Activated CD8-positive, alpha-beta memory T cell treated with anti-CD3 and anti-CD28 coated beads for 48 hours (primary cell): Measurements from ENCODE around the gene RBM19.

Experiments
- DNase-seq, 3 experiments: peaks; one replicate each; pipeline ENCODE4 v3.0.0-alpha.2; 2020; ENCODE audit warnings: low read depth in 2 of 3, low spot score in 2 of 3

RBM19 gene

DNA sequence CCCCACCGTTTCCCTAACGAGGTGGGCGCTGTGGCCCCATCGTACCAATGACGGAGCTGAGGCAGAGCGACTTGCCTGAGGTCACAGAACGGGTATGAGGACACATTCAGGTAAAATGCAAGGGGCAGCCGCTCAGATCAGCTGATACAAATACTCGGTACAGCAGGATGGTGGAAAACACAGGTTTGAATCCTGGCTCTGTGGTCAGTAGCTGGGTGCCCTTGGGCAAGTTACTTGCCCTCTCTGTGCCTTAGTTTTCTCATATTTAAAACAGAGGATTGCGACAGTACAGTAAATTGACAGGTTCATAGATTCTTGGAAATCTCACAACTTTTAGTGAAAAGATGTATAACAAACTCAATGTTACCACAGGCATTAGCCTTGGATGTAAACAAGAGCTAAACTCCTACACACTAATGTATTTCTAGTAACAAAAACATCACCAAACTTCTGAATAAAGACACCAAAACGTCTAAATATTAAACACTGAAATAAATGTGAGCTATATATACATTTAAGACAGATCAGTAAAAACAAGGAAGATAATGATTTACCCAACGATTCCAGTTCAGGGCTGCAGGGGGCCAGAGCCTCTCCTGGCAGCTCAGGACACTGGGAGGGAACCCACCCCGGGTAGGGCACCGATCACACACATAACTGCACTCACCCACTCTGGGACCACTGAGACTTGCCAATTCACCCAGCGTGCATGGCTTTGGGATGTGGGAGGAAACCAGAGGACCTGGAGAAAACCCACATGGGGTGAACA, 128.4 kb downstream of the RBM19 start:
- no peak for DNase-seq

GRCh38 chr12:113837084-113837483, 129.0 kb downstream of the RBM19 start:
- DNase-seq = no peak

- DNase-seq = no peak
Measured at GRCh38 chr12:113835896-113836295, 130.2 kb downstream of the RBM19 start.

DNA sequence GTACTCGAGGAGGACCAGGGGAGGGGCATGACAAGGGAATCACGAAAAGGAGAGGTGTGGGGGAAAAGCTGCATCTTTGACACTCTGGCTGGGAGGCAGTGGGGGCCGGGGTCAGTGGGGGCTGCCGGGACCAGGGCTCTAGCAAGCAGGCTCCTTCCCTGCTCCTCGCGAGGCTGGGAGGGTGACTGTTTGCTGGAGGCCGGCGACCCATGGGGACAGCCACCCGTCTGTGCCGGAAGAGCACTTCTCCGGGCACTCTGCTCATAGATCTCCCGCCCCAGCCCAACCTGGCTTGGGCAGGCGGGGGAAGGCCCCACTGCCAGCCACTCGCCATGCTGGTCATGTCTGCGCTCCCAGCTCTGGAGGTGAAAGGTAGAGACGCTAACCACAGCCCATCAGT, 130.7 kb downstream of the RBM19 start:
- no peak for DNase-seq

DNA sequence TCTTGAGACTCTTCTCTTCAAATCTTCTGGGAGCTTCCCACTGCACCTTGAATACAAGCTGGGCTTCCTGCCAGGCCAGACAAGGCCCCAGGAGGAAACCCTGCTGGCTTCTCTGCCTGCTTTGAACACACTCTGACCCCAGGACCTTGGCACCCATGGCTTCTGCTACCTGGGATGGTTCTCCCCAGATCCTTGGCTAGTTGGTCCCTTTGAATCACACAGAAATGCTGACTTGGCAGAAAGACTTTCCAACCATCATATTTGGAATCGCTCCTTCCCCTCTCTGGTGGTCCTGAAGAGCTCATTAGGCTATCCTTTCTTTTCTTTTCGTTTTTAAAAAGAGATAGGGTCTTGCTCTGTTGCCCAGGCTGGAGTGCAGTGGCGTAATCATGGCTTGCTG, 132.7 kb downstream of the RBM19 start:
- DNase-seq = no peak

DNA sequence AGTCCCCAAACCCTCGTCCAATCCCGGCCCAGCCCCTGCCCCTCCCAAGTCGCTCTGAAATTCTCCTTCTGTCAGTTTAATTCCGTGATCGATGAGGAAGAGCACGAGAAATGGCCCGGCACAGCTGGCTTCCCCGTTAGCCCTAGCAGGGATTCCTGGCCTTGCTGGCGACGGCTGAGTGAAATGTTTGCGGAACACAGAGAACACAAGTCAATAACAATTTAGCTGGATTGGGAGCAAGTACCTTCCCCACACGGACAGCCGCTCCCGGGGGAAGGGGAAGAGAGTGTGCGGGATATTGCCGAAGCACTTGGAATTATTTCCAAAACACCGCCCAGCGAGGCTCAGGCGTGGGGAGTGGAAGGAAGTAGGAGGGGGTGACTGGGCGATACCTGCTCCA, 134.6 kb downstream of the RBM19 start:
- DNase-seq = no peak

DNA sequence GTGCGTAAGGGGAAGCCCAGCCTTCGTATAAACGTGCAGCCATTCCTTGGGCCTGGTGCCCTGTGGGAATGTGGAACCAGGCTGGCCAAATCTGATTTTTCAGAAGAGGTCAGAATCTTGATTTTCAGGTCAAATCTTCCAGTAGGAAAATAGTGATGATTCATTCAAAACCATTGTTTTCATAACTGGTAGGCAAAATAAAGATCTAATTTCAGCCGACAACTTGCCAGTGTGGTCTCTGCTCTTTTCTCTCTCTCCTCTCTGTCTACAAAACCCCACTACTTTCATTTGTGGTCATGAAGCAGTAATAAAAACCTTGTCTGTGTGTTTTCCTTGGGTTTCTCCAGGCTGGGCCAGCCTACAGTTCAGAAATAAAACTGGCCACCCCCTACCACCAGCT, 135.1 kb downstream of the RBM19 start:
- DNase-seq = no peak

- no peak for DNase-seq
Measured at GRCh38 chr12:113829212-113829611, 136.9 kb downstream of the RBM19 start.

DNA sequence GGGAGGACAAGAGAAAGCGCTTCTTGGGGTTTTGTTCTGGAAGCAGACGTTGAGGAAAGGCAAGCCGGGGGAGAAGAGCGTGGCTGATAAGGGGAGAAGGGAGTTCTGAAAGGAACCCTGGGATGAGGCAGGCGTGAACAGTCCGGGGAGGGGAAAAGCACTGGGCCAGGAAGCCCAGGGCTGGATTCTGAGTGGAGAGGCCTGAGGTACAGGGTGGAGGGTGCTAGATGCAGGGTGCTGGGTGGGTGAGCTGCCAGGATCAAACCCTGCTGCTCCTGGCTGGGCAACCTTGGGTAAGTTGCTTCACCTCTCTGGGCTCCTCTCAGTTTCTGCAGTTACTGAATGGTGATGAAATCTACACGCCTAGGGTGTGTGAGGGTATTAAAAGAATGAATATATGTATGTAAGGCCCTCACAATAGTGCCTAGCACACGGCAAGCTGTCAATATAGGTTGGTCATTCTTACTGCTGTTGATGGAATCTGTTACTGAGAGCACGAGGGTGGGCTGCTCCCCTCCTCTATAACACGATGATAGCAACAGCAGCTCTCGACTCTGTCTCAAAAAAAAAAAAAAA, 138.5 kb downstream of the RBM19 start:
- DNase-seq = no peak

DNA sequence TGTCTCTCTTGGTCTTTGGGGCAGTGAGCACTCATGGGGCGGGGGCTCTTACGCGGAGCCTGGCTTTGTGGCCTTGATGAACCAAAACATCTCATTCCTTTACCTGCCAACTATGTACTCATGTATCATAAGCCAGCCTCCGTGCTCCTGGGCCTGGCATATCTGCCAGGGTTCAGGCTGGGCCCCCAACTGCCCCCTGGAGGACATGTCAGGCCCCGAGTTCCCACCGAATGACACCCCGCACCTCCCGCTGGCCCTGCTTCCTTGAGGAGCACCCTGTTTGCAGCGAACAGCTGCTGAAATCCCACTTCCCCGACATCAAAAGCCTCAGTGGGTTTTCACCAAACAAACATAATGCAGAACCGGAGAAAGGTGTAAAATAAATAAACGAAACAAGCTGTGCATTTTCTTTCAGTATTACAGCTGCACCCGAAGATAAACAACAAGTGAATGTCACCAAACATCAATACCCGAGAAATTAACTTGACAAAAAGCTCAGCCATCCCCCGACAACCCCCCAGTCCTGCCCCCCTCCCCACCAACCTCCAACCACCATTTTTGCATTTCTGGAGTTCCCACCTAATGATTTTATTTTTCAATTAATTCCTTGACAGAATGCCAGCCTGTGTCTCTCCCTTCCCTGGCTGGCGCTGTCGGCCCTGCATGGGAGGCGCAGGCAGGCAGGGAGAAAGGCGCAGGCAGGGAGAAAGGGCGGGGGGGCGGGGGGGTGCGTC, 139.2 kb downstream of the RBM19 start:
- DNase-seq = no peak

GRCh38 chr12:113825705-113826104, 140.4 kb downstream of the RBM19 start:
- no peak for DNase-seq

DNA sequence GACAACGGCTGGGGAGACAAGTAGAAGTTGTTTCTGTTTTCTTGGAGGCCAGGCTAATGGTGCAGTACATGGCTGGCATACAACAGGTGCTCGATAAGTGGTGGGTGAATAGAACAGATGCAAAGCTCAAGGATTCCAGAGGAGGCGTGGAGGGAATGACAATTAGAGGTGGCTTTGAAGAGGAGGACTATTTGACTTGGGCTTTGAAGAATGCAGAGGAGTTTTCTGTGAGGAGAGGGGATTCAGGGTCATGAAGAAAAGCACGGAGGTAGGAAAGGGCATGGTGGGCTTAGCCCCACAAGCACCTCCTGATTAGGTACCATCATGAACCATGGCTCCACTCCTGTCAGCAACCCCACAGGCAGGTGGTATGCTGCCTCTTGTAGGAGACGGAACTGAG, 142.3 kb downstream of the RBM19 start:
- DNase-seq = no peak

- no peak for DNase-seq
Measured at GRCh38 chr12:113823016-113823415, 143.1 kb downstream of the RBM19 start.

DNA sequence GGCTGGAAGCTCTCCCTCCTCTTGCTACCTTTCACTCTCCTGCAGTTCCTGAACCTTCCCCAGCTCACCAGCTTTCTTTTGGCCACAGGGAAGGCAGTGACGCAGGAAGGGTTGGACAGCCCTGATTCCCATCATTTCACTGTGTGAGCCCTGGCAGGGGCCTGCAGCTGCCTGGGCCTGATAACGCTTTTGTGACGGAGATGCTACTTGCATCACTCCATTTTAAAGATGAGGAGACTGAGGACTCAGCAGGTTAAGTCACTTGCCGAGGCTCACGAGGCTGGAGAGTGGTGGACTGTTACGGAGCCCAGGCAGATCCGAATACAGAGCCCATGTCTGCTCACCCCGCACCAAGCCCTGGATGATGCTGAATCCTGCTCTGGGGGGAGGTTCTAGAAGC, 145.3 kb downstream of the RBM19 start:
- DNase-seq = no peak

GRCh38 chr12:113820309-113820708, 145.8 kb downstream of the RBM19 start:
- no peak for DNase-seq

DNA sequence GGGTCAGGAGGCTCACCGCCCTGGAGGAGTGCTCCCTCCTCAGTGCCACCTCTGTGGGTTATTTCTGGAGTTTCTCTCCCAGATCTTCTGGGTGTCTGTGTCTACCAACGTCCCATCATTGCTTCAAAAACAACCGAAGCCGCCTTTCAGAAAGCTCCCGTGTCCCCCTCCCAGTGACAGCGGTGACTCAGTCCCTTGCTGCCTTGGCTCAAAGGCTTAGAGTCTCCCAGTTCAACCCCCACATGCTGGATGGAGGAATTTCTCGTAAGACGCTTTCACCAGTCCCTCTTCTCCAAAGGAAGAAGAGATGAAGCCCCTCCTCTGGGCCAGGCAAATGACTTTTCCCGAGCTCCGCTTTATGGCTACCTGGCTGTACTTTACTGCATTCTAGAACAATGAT, 146.6 kb downstream of the RBM19 start:
- DNase-seq = no peak

DNA sequence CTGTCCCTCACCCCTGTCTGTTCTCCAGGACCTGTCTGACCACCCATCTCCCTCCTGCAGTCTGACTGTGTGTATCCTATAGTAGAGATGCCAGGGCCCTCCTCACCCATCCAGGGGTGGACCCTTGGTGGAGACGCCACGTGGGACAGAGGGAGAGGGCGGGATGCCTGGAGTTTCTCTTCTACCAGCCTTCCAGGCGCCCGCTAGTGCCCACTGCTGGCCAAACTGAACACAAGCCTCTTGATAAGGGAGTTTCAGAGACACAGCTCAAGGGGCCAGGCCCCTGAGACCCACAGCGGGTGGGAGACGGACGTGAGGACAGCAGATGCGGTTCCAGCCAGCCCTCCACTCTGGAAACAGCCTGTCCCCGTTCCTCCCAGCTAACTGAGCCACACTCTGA, 147.3 kb downstream of the RBM19 start:
- no peak for DNase-seq

GRCh38 chr12:113818283-113818682, 147.8 kb downstream of the RBM19 start:
- DNase-seq = no peak

GRCh38 chr12:113816866-113817265, 149.3 kb downstream of the RBM19 start:
- no peak for DNase-seq

DNA sequence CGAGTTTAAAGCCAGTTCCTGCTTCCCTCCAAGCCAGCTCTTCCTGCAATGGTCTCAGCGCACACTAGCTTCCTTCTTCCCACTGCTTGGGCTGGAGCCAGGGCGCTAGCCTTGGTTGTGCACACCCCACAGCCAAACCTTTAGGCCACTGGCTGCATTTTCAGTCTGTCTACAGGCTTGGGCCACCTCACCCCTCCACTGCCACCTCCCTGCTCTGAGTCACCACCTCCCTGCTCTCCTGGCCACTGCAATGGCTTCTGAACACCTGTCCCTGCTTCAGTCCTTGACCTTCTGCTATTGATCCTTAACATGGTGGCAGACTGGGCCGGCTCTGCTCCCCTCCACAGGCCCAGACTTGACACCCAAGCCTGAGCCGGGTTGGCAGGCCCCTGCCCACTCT, 151.1 kb downstream of the RBM19 start:
- DNase-seq = no peak

- DNase-seq = no peak
Measured at GRCh38 chr12:113813229-113813541, 152.9 kb downstream of the RBM19 start.

GRCh38 chr12:113812411-113813228, 153.5 kb downstream of the RBM19 start:
- DNase-seq = no peak
